Stimulated activated CD4-positive, alpha-beta T cell treated with anti-CD3 and anti-CD28 coated beads, Interleukin-4, amount 100 ng/mL, for 4 hours (primary cell): ENCODE measurements around the gene TRUB1.
"Not testable (repeated sequence)": the region's sequence is repeated elsewhere in the genome, so short reads cannot be mapped to it uniquely, and the experiment has no call there.

Experiments
- DNase-seq, 2 experiments: peaks; one replicate each; pipeline ENCODE4 v3.0.0-alpha.2; 2020

TRUB1 gene

DNA sequence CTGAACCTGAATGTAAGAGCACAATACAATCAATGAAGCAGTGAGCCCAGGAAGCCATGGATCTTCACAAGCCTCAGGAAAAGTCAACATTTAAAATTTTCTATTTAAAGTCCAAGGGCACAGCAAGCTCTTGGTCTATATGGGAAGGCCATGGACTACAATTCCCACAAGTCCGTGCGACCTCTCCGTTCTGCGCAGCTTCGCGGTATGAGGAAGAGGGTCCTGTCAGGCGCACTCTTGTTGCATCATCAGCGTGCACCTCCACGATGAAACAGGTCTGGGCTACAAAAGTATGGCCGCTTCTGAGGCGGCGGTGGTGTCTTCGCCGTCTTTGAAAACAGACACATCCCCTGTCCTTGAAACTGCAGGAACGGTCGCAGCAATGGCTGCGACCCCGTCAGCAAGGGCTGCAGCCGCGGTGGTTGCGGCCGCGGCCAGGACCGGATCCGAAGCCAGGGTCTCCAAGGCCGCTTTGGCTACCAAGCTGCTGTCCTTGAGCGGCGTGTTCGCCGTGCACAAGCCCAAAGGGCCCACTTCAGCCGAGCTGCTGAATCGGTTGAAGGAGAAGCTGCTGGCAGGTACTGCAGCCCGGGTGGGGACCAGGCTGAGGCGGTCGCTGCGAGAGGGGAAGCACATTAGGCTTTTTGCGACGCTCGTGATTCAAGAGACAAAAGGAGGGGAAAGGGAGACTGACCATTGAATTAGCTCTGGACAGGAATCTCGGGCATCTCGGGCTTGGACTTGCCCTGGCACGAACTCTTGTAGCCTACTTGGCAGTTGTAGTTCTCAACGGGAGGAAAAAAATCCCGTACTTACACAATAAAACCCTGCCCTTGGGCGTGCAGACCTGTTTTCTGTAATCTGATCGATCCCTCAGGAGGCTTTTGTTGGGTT, at the start of gene TRUB1:
TSS of gene TRUB1 (plus strand) at position 234 of the 894 bp plus-strand sequence. CDS start at position 293, 59 bp downstream.
- DNase-seq: peak; percentile 80 to 91

DNA sequence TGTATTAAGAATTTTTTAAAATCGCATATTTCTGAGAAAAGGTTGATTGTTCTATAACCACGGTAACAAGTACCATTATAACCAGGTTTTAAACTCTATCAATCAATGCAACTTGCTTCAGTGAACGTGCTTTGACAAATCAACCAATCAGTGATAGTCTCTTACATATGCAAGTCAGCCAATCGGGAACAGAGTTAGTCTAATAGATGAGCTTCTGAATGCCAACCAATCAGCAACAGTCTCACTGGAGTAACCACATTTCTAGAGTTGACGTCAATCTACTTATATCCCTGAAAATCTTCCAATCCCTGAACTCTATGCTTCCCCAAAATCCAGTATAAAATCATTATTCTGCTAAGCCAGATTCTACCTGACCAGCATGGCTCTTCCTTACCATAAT, 44.7 kb upstream of the TRUB1 start:
- DNase-seq: no peak

DNA sequence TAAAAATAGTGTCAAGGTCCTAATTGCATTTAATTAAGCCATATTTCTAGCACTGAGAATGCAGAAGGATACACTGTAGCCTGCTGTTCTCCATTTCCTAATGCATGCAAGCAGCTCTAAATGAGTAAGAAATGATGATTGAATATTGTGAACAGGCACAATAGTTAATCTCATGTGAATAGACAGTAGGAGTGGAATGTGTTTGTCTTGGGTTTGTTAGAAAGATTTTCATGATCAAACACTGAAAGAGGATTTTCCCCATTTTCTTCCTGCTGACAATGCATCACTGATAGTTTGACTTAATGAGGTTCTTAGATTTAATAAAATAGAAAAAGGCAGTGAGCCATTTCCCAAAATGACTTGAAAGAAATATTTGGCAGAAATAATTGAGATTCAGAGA, 43.1 kb upstream of the TRUB1 start:
- DNase-seq: no peak

DNA sequence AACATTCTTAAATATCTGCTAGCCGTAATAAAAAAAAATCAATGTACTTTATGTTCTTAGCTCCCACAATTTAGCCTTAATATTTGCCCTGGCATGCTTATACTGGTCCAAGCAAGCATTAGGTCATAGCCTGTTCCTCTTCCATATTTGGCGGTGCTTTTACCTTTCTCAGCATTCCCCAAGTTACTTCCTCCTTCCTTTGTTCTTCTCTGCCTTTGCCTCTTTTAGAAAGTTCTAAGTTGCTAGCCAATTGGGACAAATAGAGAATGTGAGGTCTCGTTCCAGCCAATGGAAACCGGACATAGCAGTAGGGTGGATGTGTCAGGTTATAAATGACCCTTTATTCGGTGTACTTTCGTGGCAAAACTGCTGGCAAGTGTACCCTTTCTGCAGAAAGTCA, 41.0 kb upstream of the TRUB1 start:
- DNase-seq: not testable (repeated sequence)

DNA sequence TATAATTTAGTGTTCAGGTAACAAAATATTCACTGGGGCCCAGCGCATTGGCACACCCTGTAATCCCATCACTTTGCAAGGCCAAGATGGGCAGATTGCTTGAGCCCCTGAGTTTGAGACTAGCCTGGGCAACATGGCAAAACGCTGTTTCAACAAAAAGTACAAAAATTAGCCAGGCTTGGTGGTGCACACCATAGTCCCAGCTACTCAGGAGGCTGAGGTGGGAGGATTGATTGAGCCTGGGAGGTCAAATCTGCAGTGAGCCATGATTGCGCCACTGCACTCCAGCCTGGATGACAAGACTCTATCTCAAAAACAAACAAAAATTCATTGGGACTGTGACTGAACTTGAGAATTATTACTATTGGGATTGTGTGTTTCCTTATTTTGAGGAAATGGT, 40.4 kb upstream of the TRUB1 start:
- no peak for DNase-seq

DNA sequence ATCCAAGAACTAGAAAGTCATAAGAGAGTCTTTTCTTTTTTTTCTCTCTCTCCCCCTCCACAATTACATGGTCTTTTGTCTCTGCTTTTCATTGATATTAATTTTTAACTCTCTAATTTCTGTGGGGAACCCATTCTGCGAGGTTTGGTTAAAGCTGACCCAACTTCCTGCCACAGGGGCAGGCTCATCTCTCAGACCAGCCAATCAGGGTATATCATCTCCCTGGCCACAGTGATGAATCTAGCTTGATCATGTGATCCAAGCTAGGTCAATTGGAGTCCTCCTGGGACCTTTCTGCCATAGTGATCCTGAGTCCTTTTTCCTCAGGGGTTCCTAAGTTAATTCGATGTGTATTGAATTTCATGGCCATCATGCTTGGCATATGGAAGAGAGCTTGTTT, 38.0 kb upstream of the TRUB1 start:
- no peak for DNase-seq

DNA sequence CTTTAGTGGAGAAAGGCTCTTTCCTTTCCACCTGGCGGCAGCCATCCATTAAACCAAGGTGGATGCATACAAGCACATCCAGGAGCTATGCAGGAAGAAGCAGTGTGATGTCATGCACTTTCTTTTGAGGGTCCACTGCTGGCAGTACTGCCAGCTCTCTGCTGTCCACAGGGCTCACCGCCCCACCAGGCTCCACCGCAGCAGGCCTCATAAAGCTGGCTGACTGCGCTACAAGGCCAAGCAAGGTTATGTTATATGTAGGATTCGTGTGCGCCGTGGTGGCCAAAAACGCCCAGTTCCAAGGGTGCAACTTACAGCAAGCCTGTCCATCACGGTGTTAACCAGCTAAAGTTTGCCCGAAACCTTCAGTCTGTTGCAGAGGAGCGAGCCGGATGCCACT, 37.3 kb upstream of the TRUB1 start:
- DNase-seq: no peak

DNA sequence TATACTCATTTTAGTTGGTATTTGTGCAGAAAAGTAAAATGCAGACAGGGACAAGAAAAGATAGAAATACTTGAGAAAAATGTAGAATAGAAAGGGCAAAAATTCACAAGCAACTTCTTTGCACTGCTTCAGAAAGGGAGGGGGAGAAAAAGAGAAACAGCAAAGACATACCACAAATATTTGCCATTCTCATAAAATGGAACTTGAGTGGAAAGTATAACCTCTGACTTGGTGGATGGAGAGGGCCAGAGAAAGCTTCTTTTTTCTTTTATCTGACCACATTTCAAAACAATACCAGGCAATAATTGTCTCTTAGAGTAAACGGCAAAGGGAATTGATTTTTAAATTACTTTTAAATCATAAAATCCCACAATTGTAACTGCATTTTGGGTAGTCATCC, 35.8 kb upstream of the TRUB1 start:
- DNase-seq: no peak

DNA sequence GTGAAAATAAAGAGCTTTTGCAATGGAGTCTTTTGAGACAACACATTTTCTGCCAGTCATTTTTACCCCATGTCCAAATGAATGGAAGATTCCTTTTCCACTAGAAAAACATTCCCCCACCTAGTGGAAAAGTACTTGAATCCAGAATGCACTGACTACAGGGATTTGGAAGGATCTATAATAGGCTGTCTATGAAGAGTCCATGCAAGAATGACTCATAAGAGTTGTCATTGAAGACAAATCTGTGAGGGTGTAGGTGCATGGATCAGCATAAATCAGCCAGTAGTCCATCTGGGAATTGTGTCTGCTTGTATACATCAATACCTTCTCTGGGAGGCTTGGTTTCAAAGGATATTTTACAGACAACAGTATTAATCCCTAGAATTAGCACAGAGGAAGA, 32.5 kb upstream of the TRUB1 start:
- DNase-seq: no peak

DNA sequence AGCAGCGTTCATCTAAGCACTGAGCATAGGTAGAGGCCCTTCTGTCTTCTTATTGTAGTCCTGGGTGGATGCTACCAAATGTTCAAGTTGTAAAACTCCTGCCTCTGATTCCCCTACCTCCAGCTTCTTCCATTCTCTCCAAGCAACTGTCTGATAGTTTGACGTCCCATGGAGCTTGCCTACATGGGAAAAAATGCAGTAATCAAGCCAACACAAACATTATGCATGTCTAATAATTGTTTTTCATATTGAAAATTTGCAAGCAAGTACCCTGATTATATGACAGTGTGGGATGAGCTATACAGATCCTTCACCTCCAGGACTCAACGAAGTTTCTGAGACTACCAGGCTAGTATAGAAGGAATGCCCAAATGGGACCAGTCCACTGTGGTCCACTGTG, 31.0 kb upstream of the TRUB1 start:
- no peak for DNase-seq

DNA sequence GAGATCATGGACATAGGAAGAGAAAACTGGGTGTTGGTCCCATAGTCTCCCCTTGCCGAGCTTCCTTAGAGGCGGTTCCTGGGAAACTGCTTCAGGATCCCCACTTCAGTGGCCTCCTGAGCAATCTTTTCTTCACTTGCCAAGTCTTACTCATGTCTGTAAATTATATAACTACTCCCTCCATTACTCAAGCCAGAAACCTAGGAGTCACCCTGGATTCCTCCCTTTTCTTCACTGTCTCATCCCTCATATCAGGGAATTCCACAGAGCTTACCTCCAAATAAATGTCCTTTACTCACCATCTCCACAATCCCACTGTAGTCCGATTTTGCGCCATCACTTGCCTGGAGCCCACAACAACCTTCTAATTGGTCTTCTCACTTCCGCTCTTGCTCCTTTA, 29.1 kb upstream of the TRUB1 start:
- DNase-seq: no peak

DNA sequence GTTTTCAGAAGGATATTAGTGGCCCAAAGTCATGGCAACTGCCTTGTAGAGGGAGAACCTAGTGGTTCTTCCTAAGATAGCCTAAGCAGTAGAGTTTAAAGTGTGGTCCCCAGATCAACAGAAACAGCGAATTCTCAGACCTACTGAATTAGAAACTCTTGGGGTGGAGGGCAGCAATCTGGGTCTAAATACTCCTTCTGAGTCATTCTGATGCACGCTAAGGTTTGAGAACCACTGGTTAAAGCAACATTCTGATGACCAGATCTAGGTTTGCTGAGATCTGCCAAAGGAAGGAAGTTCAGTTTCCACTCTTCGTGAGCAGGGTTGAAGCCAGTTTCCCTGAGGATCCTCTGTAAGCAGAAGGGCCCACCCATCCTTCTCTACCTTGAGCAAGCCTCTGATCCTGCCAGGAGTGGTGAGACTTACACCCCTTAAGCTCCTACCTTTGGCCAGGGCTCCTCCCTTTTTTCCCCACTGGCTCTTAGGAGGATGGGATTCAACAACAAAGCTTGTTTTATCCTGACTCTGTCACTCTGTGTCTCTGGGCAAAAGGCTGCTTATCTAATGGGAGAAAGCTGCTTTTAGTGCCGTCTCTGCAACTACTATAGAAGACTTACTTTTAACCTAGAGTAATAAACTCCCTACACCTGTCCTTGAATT, 26.8 kb upstream of the TRUB1 start:
- DNase-seq: no peak

DNA sequence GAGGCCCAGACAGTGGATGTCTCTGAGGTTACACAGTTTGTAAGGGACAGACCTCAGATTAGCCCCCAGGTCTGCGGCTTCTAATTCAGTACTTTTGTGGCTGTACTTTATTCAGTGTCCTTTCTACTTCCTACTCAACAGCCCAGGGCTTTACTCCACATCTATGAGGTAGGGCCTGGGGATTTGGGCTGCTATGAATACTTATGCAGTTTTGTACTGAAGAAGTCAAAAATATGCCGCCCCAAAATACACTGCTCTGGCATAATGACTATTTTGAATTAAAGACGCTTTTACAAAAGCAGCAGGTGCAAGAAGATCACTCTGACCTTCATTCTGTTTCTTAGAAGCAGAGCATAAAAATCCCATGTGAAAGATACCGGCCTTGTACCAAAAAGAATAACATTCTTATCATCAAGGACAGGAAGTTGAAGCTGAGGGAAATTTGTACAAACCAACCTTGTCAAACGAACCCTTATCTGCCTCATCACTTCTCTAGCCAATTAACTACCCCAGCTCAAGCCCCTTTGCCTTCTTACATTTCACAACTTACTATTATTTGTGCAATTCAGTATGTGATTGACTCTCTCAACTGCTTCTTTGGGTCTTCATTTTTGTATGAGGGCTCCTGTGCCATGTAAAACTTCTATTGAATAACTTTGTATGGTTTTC, 26.1 kb upstream of the TRUB1 start:
- DNase-seq: no peak

DNA sequence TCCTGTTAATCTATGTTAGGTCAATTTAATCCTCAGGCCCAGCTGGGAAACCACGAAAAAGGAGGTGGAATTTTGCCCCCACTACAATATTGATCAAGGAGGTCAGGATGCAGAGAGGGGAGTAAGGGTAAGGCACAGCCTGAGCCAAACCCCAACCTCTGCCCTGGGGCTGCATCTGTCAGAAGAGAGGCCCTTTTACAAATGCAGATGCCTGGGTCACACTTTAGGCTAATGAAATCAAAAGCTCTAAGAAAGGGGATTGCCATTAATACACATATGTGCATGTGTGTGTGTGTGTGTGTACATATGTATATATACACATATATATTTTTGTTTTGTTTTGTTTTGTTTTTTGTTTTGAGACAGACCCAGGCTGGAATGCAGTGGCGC, 25.5 kb upstream of the TRUB1 start:
- DNase-seq: no peak

DNA sequence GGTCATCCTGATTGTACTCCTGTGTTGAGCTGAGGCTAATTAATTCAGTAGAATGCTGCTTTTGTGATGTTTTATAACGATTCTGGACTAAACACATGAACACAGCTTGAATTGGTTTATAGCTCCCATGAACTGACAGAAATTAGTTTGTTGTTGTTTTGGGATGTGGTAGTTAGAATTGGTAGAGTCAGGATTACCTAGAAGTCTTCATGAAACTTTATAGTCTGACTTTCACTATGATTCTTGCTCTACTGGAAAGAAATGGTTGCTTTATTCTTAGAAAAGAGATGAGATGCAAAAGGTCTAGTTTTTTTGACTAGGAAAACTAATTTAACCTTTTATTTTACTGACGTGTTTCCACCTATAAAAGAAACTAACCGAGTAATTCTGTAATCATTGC, 23.4 kb upstream of the TRUB1 start:
- DNase-seq: no peak

DNA sequence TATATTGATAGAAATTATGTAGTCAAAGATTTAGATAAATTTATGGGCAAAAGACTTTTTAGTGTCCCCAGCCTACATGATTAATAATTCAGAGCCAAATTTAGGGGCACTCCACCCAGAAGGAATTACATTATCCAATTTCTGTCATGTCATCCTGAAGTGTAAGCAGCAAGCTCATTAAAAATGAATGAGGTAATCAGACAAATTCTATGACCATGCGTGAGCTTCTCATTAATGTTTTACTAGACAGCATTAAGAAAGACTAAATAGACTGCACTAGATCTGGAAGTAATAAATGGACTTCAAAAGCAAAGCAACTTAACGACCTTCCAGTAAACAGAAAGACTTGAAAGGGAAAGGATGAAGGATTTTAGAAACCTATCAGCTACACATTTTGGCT, 22.7 kb upstream of the TRUB1 start:
- DNase-seq: no peak

DNA sequence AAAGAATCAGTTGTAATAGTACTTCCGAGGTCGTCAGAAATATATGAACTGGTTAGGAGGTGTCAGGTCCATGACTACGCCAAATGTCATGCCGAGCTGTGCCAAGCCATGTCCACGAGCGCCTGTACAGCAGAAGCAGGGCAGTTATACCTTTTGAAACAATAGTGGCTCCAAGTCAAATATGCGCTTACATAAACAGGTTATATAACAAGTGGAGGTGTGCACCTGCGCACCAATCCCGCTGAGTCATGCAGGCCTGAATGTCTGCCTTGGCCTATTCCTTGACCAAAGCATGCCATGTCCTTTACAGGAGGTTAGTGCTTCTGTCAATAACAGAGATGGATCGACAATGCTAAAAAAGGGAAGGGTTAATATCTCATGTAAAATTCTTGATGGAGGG, 21.3 kb upstream of the TRUB1 start:
- no peak for DNase-seq

DNA sequence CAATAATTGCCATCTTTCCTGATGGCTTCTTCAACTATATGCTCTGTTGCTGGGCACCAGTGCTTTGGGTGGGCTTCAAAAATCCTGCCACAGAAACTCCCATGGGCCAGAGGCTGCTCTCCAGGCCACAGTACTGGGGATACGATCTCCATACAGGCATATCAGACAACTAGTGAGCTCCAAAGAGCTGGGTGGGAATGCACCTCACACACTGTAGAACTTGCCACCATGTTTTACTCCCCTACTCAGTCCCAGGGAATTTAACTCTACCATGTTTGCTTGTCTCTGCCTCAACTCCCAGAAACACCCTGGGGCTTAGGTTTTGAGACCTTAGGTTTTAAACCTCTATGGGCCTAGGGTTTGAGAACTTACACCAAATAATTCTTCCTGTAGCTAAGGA, 20.5 kb upstream of the TRUB1 start:
- DNase-seq: no peak

DNA sequence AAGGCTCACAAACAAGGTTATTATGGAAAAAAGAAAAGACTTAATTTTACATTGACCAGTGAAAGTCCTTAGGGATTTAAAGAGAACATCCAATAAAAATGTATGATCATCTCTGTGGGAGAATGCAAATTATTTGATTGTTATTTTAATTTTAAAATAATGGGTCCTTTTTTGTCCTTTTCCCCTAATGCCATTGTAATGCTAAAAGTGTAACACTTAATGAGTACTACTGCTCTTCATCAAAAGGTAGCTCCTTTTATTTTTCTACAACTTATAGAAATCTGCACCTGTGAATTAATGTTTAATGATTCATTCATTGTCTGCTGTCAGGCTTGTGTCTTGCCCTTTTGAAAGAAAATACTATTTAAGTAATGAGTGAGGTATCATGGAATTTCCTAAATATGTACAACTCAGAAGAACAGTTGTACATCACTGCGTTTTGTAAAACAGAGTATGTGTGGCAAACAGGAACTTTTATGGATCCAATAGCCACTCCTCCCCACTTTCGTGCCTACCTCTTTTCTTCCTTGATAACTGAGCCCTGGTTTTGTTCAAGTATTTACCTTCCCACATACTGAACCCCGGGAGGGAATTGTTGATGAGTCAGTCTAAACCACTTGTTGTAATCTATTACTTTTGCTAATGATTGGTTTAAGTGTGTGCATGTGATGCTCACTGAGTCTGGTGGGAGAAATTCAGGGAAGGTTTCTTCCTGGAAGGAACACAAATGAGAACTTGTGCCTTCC, 19.9 kb upstream of the TRUB1 start:
- no peak for DNase-seq

DNA sequence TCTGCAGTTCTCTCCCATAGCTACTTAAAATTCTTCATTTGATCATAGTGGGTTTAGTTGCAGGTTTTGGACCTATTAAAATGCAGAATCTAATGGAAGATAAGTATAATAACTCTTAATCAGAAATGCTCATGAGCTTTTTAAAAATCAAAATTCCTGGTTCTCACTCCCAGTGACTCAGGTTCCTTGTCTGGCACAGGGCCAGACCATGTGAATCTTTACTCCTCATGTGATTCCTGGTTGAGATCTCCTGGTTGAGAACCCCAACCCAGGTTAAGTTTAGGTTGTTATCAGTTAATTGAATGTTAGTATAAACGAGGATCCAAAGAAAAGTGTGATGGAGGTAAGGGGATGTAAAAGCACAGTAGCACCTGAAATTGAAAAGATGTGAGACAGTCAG, 17.5 kb upstream of the TRUB1 start:
- no peak for DNase-seq

DNA sequence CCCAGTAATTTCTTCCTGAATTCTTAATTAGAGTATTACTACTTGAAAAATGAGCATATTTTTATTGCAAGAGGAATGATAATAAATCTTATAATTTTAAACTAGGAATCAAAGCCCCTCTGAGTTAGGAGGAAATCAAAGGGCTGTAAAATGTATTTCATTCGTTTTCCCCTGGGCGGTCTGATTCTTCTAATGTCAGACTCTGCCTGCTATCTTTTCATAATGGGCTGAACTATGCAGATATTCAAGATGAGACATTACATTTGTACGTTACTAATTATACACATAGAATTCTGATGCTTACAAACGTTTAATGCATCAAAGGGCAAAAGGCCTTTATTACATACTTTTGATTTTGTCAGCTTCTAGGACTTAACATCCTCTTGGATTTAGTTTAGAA, 16.0 kb upstream of the TRUB1 start:
- DNase-seq: no peak

DNA sequence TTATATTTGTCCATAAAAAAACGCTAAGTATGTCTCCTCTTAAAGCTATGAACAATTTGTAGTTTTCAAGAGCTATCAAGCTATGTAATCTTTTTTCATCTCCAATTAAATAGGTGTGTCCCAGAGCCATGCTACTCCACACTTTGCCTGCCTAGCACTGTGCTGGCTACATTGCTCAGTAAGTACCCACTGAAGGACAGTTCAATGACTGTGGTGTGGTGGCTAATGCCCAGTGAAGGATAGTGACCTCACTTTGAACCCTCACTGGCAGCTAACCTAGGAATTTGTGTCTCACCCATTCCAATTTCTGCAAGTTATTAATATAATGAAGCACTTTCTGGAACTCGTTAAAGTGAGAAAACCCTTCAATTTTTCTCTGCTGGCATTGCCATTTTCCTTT, 14.4 kb upstream of the TRUB1 start:
- DNase-seq: no peak
